MCF 10A (cell line): ENCODE data around the gene UBQLNL. TPM values are rescaled to one million over a fixed set of nuclear protein-coding genes. Genes with fewer than 3 reads are reported as not detected.

ENCODE experiments used
- BruUV-seq: library from RNA; stranded (reverse); fragments of 400-500 nt; replicated peaks from 2 replicates; lab custom pipeline; 2021; lab: Mats Ljungman, UMichigan
- CTCF ChIA-PET: fragments of 300-600 bp; sonication (Branson Sonifier 250); formaldehyde crosslinking; extraction: SDS; loops from one replicate; lab custom pipeline; 2021; ENCODE audit warnings: antibody characterized with exemption, inconsistent platforms; lab: Yijun Ruan, JAX
- POLR2A ChIA-PET: fragments of 300-600, 350-650 bp; sonication (Branson Sonifier 250); formaldehyde crosslinking; extraction: SDS; loops from one replicate; lab custom pipeline; 2020; ENCODE audit warnings: antibody characterized with exemption, inconsistent platforms; lab: Yijun Ruan, JAX
- DNase-seq: peaks from one replicate; pipeline ENCODE4 v3.0.0-alpha.2; 2018; ENCODE audit not compliant: unreplicated experiment
- H3K27ac Mint-ChIP-seq: one replicate; pipeline ENCODE4 v1.8.0; 2022; ENCODE audit warnings: mild to moderate bottlenecking, low read depth, mixed read lengths; ENCODE audit not compliant: unreplicated experiment
- H3K27me3 Mint-ChIP-seq: one replicate; pipeline ENCODE4 v1.8.0; 2022; ENCODE audit warnings: mixed read lengths; ENCODE audit not compliant: insufficient read depth, unreplicated experiment
- H3K36me3 Mint-ChIP-seq: one replicate; pipeline ENCODE4 v1.8.0; 2022; ENCODE audit warnings: mild to moderate bottlenecking, moderate library complexity, mixed read lengths; ENCODE audit not compliant: insufficient read depth, unreplicated experiment
- H3K4me1 Mint-ChIP-seq: one replicate; pipeline ENCODE4 v1.8.0; 2022; ENCODE audit warnings: mixed read lengths; ENCODE audit not compliant: insufficient read depth, unreplicated experiment
- H3K4me3 Mint-ChIP-seq: one replicate; pipeline ENCODE4 v1.8.0; 2022; ENCODE audit warnings: mild to moderate bottlenecking, moderate library complexity, mixed read lengths; ENCODE audit not compliant: unreplicated experiment
- H3K9me3 Mint-ChIP-seq: one replicate; pipeline ENCODE4 v1.8.0; 2022; ENCODE audit warnings: mixed read lengths; ENCODE audit not compliant: unreplicated experiment
- intact Hi-C: fragments of 100-400 bp; cut with micrococcal nuclease; formaldehyde crosslinking; loops from 2 replicates; pipeline ENCODE4 v1.14.1; 2022
- total RNA-seq: library from RNA; stranded (reverse); gene quantifications from 2 replicates; pipeline ENCODE4 v1.2.3, GENCODE V29; 2022
- TF ChIP-seq, protein P1 (sequence below): fragments of 200-600 bp; IDR thresholded peaks from one replicate; pipeline ENCODE4 v1.8.0; 2022; ENCODE audit warnings: antibody characterized with exemption, mild to moderate bottlenecking; ENCODE audit not compliant: unreplicated experiment

The UBQLNL gene
- total RNA-seq, 1 experiment from 2014 or later: not detected

DNA sequence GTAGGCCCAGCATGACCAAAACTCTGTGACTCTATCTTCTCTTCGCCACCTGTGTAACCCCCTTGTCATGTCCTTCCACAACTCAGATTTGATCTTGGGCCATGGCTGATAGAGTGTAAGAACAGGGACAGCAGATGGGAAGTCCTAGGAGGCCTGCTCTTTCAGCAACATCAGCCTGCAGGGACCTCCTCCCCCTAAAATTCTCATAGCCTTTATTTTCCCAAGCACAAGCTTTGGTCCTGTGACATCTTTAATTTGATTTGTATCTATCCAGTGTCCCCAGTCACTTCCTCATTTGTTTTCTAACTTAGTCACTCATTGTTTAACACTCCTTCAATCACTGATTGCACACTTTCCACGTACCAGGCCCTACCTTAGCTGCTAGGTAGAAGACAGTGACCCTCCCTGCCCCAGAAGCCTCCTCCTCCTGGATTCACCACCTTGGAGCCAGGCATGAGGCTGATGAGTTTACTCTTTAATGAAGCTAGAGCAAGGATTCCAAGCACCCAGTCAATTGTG is 12.0 kb downstream of the UBQLNL start:
- H3K4me1 Mint-ChIP-seq: no peaks in the 10 kb centered on the region
- no peaks in the 10 kb centered on the region for H3K9me3 Mint-ChIP-seq
- H3K27ac Mint-ChIP-seq: no peak overlapping the region
- H3K36me3 Mint-ChIP-seq: no peaks in the 10 kb centered on the region
- POLR2A ChIA-PET: no interaction called here
- BruUV-seq: no TSS peak
- no peak for DNase-seq
- TF ChIP-seq, protein P1, sequence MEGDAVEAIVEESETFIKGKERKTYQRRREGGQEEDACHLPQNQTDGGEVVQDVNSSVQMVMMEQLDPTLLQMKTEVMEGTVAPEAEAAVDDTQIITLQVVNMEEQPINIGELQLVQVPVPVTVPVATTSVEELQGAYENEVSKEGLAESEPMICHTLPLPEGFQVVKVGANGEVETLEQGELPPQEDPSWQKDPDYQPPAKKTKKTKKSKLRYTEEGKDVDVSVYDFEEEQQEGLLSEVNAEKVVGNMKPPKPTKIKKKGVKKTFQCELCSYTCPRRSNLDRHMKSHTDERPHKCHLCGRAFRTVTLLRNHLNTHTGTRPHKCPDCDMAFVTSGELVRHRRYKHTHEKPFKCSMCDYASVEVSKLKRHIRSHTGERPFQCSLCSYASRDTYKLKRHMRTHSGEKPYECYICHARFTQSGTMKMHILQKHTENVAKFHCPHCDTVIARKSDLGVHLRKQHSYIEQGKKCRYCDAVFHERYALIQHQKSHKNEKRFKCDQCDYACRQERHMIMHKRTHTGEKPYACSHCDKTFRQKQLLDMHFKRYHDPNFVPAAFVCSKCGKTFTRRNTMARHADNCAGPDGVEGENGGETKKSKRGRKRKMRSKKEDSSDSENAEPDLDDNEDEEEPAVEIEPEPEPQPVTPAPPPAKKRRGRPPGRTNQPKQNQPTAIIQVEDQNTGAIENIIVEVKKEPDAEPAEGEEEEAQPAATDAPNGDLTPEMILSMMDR: no peak
- CTCF ChIA-PET: interaction anchor here (0.6 to 1.3 kb wide), 4 partner anchors 11 to 1002 kb away, joined by 3 to 5 read pairs (median 3); no protein-coding TSS in a partner anchor
- peaks cover 14% of the 10 kb centered on the region for H3K27me3 Mint-ChIP-seq
- no peak overlapping the region for H3K4me3 Mint-ChIP-seq
- intact Hi-C loops: no loop called here

DNA sequence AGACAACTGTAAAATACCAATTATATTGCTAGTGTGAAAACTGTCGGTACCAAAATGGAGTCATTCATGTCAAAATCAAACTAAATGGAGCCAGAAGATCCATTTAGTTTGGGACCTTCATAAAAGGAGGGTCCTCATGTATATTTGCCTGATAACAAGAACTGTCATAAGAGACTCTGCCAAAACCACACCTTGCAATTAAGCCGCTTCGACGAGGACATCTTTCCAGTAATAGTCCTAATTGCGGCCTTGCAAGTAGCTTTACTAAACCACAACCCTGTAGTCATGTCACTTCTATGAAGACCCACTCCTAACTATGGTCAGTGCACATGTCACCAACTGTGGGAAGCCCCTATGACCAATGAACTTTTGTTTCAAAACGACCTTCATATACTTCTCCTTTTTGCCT is 16.1 kb downstream of the UBQLNL start:
- POLR2A ChIA-PET: no interaction called here
- CTCF ChIA-PET: interaction anchor here (0.6 kb wide), 1 partner anchor 827 kb away, joined by 4 read pairs; no protein-coding TSS in a partner anchor
- no peak for DNase-seq
- no peaks in the 10 kb centered on the region for H3K9me3 Mint-ChIP-seq
- BruUV-seq: no TSS peak
- H3K4me1 Mint-ChIP-seq: no peaks in the 10 kb centered on the region
- H3K27me3 Mint-ChIP-seq: peaks cover 14% of the 10 kb centered on the region
- no peak overlapping the region for H3K27ac Mint-ChIP-seq
- H3K4me3 Mint-ChIP-seq: no peak overlapping the region
- TF ChIP-seq, protein P1: no peak
- H3K36me3 Mint-ChIP-seq: no peaks in the 10 kb centered on the region
- intact Hi-C loops: no loop called here

DNA sequence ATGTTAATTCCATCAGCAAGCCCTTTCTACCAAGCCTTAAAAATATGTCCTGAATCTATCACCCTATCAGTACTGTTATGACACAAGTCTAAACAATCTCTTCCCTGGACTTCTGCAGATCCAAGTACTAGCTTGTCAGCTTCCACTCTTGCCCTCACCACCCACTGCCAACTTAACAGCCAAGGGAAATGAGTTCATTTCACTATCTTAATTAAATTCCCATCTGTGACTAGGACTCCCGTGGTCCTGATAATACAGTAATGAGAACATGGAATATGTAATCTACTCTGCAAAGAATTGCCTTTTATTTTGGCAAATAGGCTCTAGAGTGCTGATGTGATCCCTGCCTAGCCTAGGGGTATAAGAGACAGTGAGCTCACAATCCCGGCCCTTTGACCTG is 16.8 kb downstream of the UBQLNL start:
- CTCF ChIA-PET: no interaction called here
- H3K27ac Mint-ChIP-seq: no peak overlapping the region
- no peaks in the 10 kb centered on the region for H3K9me3 Mint-ChIP-seq
- no peak for DNase-seq
- H3K4me3 Mint-ChIP-seq: no peak overlapping the region
- no peaks in the 10 kb centered on the region for H3K4me1 Mint-ChIP-seq
- BruUV-seq: no TSS peak
- TF ChIP-seq, protein P1: no peak
- peaks cover 14% of the 10 kb centered on the region for H3K27me3 Mint-ChIP-seq
- no peaks in the 10 kb centered on the region for H3K36me3 Mint-ChIP-seq
- intact Hi-C loops: no loop called here
- POLR2A ChIA-PET: no interaction called here

DNA sequence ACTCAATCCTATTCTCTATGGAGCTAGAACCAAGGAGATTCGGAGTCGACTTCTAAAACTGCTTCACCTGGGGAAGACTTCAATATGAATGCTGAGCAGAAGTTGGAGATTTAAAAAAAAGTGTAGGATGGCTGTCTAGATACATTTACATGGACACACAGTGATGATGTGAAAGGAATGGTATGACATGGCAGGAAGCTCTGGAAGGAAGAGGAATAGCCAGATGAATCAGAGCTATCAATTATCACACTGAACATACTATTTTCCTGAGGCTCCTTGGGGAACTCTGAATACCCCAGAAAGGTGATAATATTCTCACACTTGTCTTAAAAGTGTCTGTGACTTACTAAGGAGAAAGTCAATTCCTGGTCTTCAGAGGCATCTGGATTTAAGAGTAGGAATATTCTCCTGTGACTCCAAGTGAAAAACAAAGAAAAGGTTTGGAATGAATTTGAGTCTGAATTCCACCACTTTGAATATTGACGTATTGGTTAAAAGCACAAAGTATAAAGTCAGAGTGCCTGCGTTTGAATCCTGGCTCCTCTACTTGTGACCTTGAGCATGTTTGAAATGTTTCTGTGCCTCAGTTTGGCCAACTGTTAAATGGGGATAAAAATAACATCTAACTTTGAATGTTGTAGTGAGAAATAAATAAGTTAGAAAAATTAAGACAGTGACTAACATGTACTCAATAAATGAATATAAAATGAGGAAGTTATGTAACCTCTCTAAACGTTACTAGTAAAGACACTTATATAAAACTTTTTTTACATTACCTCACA is 26.7 kb downstream of the UBQLNL start:
- Mint-ChIP-seq H3K4me1 (no peaks in the 10 kb centered on the region), H3K9me3 (no peaks in the 10 kb centered on the region), H3K27ac (no peak overlapping the region), H3K4me3 (no peak overlapping the region), H3K36me3 (no peaks in the 10 kb centered on the region), H3K27me3 (peaks cover 38% of the 10 kb centered on the region)
- intact Hi-C loops: no loop called here
- ChIA-PET CTCF (no interaction called here), POLR2A (no interaction called here)
- TF ChIP-seq, protein P1: no peak
- no peak for DNase-seq
- BruUV-seq: no TSS peak
